Endothelial cell of coronary artery (primary cell): Measurements from ENCODE around the gene DGCR2. TPM values are rescaled to one million over a fixed set of nuclear protein-coding genes. Genes with fewer than 3 reads are reported as not detected.

Experiments used
- total RNA-seq: library from RNA; depleted of rRNA; stranded (reverse); fragments of >200 nt; gene quantifications from 2 replicates; pipeline ENCODE4 v1.2.3, GENCODE V29; 2014

DGCR2 gene
- 38.9 and 42.0 TPM in 2 replicates for total RNA-seq

GRCh38 chr22:19122143-19122751 is at the start of gene DGCR2:
TSS of gene DGCR2 (minus strand) at chr22:19122412. CDS start at chr22:19122206, 206 bp downstream.

GRCh38 chr22:19149991-19150390 is 27.8 kb upstream of the DGCR2 start, which contains the start of gene GSC2:
TSS of gene GSC2 (minus strand) at chr22:19150292. CDS start at chr22:19150283, 9 bp downstream.

GRCh38 chr22:19130959-19131684 is 8.9 kb upstream of the DGCR2 start, which contains the start of gene TSSK2:
TSS of gene TSSK2 (plus strand) at chr22:19131308. CDS start at chr22:19131400, 92 bp downstream.

Other genes starting within 250 kb of the DGCR2 start
- gene DGCR6, start 216.1 kb downstream of the DGCR2 start, total RNA-seq: 0.66 and 0.90 TPM in 2 replicates
- gene PRODH, start 186.1 kb downstream of the DGCR2 start, total RNA-seq: under 0.01 and 0.09 TPM in 2 replicates
- gene TSSK2, start 8.9 kb upstream of the DGCR2 start, total RNA-seq: not detected in 2 replicates
- gene ESS2, start 22.2 kb upstream of the DGCR2 start, total RNA-seq: 5.2 and 5.6 TPM in 2 replicates
- not detected in 2 replicates for gene GSC2, start 27.9 kb upstream of the DGCR2 start, total RNA-seq
- gene SLC25A1, start 56.3 kb upstream of the DGCR2 start, total RNA-seq: 46.4 and 66.6 TPM in 2 replicates
- gene CLTCL1, start 169.3 kb upstream of the DGCR2 start, total RNA-seq: 4.2 and 9.9 TPM in 2 replicates